Ovary (tissue), 3 donors: ENCODE measurements around the gene TLE2.

Source experiments
- CTCF ChIP-seq, 3 donors: fragments of 450-650 bp in 2 of 3; fragments of 200-600 bp in 1 of 3; IDR thresholded peaks; one replicate each; pipeline versions ENCODE4 v1.5.1 to v1.8.0; 2016 to 2022; ENCODE audit warnings: antibody characterized with exemption in 3 of 3, mild to moderate bottlenecking in 1 of 3
- POLR2A ChIP-seq: fragments of 450-650 bp; IDR thresholded peaks from one replicate; pipeline ENCODE4 v1.6.1; 2017; ENCODE audit warnings: antibody characterized with exemption, mild to moderate bottlenecking, moderate library complexity
- donor health status: DM: no; HTN: no; CAD: no.

- TF ChIP-seq CTCF (IDR thresholded peaks at IDR 0.05) (no peak), POLR2A (no peak)
These were observed 69.0 kb downstream of the TLE2 start for GRCh38 chr19:2960120-2960519.
